Activated CD8-positive, alpha-beta memory T cell treated with anti-CD3 and anti-CD28 coated beads, Interleukin-2, amount 50 U/mL, for 1 hour (primary cell): ENCODE results near the gene IL21R.

Experiments used
- DNase-seq: peaks from one replicate; pipeline ENCODE4 v3.0.0-alpha.2; 2020; ENCODE audit errors: extremely low read depth

The IL21R gene

DNA sequence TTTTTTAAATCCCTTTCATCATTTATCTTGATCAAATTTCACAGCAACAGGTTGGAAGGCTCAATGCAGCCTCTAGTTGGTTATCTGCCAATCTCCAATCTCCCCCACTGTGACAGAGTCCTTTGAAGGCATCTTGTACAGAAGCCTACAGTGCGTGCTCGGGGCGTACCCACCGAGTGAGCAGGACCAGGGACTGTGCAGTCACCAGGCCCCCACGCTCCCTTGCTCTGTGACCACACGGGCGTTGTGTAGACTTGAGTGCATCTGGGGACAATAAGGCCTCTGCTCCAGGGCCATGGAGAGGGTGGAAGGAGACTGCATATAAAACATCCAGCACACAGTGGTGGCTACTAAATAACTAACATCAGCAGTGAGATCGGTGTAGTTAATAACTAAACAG, 84.4 kb downstream of the IL21R start:
- DNase-seq, result no peak

DNA sequence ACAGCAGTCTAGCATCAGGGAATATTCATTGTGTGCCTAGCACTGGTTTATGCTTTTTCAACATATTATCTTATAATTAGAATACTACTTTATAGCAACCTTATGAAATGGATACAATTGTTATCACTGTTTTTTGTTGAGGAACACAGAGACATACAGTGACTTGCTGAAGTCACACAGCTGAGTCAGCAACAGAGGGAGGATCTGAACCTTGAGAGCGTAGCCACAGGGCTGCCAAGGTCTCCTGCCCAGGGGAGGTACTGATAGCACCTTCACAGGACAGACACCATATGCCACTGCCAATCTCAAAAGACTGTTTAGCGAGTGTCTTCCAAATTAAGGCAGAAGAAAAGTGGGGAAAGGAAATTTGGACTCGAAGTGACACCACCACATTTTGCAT, 84.8 kb downstream of the IL21R start:
- DNase-seq, result no peak

DNA sequence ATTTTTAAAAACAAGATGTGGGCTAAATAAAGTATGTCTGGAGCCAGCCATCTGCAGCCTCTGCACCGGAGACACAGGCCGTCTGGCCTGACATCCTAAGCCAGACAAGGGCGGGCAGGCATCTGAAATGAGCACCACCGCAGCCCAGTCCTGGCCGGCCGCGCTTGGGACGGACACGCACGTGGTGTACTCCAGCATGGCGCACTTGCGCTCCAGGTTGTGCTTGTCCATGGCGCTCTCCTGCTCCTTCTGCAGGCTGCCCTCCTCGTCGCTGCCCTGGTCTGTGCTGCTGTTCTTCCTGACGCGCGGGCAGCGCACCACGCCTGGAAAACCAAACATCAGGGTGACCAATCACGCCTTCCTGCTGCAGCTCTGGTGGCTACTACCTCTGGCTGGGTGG, 87.4 kb downstream of the IL21R start:
- DNase-seq, result no peak

DNA sequence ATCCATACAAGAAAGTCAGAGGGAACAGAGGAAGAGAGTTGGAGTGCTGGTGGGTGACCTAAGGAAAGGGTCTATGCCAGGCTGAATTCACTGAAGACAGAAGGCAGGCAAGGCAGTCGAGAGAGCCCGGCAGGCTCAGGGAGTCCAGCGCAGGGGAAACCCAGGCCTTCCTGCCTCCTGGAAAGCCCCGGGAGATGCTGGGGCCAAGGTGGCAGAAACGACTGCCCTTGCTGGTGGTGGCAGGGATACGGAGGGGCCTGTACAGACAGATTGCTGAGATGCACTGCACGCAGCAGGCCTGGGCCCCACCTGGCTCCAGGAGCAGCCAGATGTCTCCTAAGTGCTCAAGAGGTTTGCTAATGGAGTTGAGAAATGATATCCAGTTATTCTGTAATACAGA, 87.9 kb downstream of the IL21R start:
- DNase-seq, result no peak

DNA sequence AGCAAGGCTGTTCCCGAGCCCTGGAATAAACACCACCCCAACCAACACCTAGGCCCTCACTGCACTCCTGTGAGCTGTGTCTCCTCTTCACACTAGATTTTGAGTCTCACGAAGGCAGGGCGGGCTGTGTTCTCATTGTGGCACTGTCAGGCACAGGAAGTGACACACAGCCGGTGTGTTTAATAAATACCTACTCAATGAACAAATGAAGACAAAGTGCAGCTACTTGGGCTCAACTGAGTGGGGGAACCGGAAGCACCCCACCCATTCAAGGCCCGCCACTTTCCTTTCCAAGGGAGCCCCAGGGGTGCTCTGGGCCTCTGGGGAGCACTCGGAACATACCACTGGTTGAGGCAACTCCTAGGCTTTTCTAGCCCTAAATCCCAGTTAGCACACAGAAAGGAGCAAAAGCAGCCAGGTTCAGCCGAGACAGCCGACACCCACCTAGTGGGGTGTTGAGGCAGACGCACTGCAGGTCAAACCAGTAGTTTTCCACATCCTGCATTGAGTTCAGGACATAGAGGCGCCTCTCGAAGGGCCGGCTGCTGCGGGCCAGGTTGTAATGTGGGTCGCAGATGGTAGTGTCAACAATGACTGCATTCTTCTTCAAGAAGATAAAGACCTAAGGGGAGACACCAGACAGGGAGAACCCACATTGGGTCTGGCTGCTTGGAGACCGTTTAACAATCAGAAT, 90.1 kb downstream of the IL21R start:
- no peak for DNase-seq

DNA sequence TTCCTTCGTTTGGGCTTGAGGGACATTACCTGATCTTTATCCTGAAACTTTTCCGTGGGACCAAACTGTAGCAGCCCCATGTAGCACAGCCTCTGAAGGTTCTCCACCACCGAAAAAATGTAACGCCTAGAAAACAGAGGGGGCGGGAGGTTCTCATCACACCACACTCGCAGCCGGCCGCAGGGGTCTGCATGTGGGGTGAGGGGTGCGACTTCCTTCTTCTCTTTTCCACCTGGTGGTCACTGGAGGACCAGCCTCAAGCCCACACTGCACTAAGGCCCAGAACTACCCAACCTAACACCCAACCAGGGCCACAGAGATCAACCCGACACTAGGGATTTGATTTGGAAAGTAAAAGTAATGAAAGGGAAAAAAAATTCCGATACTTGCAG, 90.6 kb downstream of the IL21R start:
- no peak for DNase-seq

DNA sequence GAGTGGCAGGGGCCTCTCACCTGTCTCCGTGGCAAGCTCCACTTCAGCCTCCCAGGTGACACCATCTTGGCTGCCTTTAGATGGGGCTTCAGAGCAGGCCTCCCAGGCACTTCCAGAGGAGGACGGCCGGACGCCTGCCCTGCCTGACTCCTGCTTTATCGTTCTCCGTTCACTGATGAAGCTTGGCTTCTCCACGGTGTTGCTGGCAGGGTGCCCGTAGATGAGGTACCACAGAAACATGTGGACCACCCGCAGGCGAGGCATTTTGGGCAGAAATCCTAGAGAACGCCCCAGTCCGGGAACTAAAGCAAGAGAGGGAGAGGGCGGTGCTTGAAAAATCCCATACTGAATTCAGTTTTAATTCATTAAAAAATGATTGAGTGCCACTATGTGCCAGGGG, 93.2 kb downstream of the IL21R start:
- no peak for DNase-seq

DNA sequence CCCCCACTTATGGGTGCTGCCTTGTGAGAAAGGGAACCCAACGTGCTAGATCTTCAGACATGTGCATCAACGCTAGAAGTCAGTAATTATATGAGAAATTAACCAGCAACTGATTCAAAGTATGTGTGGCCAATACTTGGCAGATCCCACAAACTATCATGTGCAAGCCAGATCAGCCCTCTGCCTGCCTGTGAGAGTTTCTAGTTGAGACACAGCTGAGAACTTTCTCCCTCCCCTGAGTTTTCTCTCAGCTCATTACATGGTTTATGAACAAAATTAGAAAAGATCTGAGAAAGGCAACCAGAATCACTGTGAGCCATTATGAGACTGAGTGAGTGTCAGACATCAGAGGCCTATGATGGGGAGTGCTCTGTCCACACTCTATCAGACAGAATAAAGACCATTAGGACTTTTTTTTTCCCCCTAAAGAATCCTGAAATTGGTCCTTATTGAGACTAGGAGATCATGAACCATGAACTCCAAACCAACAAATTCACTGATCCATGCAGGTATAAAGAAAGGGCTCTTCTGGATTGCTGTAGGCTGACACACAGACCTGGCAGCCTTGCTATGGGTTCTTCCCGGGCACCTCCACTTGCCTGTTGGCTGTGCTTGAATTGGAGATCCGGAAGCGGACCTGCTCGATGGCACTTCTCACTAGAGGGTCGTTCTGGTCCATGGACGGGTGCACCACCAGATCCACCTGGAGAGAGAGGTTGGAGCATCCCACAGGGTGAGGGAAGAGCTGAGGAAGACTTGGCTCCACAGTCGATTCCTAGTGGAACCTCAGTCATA, 96.3 kb downstream of the IL21R start:
- DNase-seq, result no peak

DNA sequence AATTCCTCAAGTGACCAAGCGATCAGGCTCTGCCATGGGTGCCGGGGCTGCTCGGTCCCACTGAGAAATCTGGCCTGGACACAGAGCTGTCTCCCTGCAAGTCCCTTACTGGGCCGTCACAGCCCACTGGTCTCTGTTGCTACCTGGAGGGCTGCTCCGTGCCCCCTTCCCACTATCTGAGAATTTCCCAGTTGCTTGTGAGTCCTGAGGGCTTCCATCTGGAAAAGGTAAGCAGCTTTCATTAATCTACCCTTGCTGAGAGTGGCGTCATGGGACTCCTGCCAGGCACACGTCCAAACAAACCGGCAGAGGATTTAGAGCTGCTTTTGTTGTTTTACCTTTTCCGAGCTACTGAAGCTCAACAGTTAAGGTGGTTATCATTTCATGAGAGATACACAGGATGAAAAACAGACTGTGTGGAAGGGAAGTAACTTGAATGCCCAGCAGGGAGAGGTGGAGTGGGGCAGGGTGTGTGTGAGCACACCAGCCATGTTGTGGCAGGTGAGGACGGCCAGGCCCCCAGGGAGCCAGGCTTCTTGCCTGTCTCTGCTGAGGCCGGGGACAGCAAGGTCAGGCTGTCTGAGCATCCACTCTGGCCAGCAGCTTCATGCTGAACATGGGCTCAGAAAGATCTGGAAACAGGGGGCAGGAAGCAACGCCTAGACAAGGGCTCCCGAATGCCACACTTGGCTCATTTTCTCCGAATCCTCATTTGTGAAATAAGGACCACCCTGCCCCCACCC, 97.1 kb downstream of the IL21R start:
- DNase-seq, result no peak

DNA sequence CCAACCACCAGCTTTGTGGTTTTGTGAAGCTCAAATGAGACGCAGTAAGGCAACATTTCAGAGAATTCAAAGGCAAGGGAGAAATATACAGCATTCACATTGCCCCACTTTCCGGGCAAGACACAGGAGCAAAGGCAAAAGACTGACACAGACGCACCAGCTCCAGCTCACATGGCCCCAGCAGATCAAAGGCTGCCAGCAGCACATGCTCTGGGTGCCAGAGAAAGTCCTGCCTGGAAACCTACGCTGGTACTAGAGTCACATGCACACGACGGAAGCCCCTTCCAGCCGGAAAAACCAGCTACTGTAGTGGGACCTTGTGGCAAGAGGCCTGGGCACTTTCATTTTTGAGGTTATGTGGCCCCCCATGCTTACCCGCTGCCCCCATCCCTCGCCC, 97.7 kb downstream of the IL21R start:
- DNase-seq, result no peak

DNA sequence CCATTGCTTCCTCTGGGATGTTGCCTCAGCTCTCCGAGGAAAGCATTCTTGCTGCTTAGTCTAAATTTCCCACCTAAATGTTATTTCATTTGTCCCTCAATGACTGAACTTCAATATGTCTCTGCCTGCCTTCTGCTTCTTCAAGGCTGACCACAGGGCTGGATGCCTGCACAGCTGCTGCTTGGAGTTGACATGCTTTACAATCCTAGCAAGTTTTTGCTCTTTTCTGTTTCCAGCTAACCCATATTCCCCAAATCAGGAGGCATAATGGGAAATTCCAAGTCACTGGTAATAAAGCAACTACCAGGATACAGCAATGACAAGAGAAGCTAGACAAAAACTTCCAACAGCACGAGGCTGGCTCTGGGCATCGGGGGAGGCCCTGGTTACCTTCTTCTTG, 98.8 kb downstream of the IL21R start:
- no peak for DNase-seq
